Measurements from ENCODE around the gene TMEM272.
A peak's percentile ranks its signal among the peaks of the same experiment; 100 is the strongest.

DNA sequence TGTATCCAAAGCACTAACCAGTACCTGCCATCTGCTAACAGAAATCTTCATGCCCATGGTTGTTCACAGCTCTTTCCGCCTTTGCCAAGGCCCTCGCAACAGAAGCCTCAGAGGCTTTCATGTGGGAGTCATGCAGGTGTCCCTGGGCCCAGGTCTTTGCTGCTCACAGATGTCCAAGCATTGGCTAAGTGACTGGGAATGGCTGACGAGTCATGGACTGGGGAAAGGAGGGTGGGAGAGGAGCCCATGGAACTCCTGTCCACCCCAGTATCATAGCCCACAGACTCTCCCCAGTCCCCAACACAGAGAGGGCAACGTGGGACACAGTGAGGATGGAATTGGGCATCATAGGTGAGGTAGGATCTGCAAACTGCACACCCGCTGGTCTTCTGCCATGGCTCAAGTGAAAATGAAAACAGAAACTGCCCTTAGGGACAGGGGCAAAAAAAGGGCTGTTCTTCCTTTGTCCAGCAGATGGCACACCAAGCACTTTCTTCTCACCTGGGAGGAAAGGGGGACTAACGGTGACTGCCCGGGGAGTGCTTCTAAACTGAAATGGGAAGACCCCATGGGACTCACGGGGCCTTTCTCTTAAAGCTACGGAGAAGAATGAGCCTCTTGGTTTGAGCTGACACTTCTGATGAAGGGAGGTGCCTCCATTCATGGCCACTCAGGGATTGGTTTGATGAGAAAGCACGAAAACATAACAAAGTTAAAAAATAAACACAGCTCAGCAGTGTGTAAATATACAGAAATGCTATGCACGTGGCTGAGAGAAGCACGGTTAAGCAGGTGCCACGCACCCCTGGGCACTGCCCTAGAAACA is 29.9 kb downstream of the TMEM272 start:
- no peak for TF ChIP-seq POLR2A (IDR thresholded peaks at IDR 0.05)
- peak; percentile 71 to 83 (median 76) for TF ChIP-seq CTCF (IDR thresholded peaks at IDR 0.05)
- TF ChIP-seq POLR2AphosphoS5 (IDR thresholded peaks at IDR 0.05), result no peak

Measured in breast epithelium (tissue), 3 donors.